ENCODE measurements around the gene STH.

Gene STH

GRCh38 chr17:46047398-46047797, 48.3 kb downstream of the STH start:
- no peak for TF ChIP-seq CTCF (IDR thresholded peaks at IDR 0.05; ENCODE audit: borderline replicate concordance, control extremely low read depth, extremely low read depth, insufficient read depth, missing control alignments)
- in situ Hi-C loops (cut with MboI; ENCODE audit: low sequenced_read_pairs, unreplicated experiment): no loop called here
- DNase-seq (ENCODE audit: low spot score): no peak

GRCh38 chr17:46047856-46048255, 48.8 kb downstream of the STH start:
- no peak for DNase-seq (ENCODE audit: low spot score)
- TF ChIP-seq CTCF (IDR thresholded peaks at IDR 0.05; ENCODE audit: borderline replicate concordance, control extremely low read depth, extremely low read depth, insufficient read depth, missing control alignments): no peak
- in situ Hi-C loops (cut with MboI; ENCODE audit: low sequenced_read_pairs, unreplicated experiment): no loop called here

Measured in GM13976 (cell line).